ENCODE measurements around the gene IFIT1.

DNA sequence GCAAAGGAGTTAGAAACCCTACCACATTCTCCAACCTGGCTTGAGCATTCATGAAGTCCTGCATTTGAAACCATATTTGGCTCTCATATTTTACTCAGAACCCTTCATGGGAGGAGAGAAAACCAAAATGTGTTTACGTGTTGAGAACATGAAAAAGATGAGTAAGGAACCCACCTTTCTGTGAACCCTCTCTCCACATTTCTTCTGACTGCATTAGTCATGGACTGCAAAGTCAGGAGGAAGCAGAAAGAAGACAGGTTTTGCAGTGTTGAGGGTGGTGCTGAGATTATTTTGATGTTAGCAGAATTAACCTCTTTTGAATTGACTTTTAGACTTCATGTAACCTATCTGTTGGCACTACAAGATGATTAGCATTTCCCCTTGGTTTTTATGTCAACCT lies 9.7 kb upstream of the IFIT1 start:
- no peak for TF ChIP-seq EZH2phosphoT487 (IDR thresholded peaks at IDR 0.05; ENCODE audit: borderline replicate concordance)
- TF ChIP-seq, protein P1, sequence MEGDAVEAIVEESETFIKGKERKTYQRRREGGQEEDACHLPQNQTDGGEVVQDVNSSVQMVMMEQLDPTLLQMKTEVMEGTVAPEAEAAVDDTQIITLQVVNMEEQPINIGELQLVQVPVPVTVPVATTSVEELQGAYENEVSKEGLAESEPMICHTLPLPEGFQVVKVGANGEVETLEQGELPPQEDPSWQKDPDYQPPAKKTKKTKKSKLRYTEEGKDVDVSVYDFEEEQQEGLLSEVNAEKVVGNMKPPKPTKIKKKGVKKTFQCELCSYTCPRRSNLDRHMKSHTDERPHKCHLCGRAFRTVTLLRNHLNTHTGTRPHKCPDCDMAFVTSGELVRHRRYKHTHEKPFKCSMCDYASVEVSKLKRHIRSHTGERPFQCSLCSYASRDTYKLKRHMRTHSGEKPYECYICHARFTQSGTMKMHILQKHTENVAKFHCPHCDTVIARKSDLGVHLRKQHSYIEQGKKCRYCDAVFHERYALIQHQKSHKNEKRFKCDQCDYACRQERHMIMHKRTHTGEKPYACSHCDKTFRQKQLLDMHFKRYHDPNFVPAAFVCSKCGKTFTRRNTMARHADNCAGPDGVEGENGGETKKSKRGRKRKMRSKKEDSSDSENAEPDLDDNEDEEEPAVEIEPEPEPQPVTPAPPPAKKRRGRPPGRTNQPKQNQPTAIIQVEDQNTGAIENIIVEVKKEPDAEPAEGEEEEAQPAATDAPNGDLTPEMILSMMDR (conservative IDR thresholded peaks at IDR 0.05; ENCODE audit: low read length), result no peak
